Embryonic facial prominence (tissue), 1 donor: ENCODE data around the gene EME1.
"Not testable (repeated sequence)": the region's sequence is repeated elsewhere in the genome, so short reads cannot be mapped to it uniquely, and the experiment has no call there.

Experiments used
- DNase-seq: peaks from one replicate; pipeline ENCODE4 v3.0.0-alpha.2; 2016; ENCODE audit errors: extremely low spot score

EME1 gene, protein sequence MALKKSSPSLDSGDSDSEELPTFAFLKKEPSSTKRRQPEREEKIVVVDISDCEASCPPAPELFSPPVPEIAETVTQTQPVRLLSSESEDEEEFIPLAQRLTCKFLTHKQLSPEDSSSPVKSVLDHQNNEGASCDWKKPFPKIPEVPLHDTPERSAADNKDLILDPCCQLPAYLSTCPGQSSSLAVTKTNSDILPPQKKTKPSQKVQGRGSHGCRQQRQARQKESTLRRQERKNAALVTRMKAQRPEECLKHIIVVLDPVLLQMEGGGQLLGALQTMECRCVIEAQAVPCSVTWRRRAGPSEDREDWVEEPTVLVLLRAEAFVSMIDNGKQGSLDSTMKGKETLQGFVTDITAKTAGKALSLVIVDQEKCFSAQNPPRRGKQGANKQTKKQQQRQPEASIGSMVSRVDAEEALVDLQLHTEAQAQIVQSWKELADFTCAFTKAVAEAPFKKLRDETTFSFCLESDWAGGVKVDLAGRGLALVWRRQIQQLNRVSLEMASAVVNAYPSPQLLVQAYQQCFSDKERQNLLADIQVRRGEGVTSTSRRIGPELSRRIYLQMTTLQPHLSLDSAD

DNA sequence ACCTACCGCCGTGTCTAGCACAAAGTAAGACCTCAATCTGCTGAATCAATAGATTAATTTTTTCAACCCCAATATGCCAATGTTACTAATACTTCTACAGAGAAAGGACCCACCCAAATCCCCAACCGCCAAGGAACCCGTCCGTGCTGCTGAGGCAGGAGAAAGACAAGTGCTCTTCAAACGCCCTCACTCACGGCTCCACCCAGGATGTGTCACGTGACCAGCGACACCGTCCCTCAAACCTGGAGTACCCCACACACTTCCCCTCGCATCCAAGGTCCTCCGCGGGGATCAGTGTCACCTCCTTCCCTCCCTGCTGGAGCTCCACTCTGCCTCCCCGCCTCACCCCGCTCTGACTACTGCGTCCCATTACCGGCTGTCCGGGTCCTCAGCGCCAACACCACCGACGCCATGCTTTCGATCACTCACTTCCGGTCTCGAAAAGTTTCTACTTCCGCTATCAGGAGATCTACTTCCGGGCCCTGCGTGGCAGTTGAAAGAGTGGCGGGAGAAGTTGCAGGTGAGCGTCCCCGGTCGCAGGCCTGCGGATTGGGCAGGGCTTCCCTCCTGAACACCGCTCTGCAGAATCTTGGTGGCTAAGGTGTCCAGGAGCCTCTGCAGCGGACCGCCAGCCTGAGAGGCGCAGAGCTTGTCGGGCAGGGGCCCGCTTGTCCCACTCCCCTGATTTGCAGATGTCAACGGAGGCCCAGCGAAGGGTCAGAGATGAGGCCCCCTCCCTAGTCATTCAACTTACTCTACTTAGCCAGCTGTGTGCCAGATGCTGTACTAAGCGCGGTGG is at the start of gene EME1, which contains the start of gene MRPL27:
Gene EME1, plus strand, starts transcription at position 472 of the 799 bp plus-strand sequence. CDS start 1,980 bp downstream, outside the sequence.
Gene MRPL27, minus strand, starts transcription at position 427 of the 799 bp plus-strand sequence. Its CDS starts 14 bp downstream, at position 413.
- DNase-seq: peak; percentile 94

DNA sequence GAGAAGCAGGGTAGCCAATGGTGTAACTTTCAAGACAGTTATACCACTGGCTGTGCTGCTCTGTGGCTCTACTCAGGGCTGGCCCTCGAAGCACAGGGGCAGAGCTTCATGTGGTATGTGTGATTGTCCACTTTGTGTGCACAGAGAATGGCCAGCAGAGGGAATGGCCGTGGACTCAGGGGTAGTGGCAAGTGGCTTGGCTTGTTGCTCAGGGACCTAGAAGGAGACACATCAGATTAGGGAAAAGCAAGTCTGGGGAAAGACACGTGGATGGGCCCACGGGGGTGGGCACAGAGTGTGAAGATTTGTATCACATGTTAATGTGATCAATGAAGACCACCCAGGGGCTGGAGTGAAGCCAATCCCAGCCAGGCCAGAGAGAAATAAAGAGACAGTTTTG is 47.1 kb upstream of the EME1 start:
- DNase-seq: no peak

DNA sequence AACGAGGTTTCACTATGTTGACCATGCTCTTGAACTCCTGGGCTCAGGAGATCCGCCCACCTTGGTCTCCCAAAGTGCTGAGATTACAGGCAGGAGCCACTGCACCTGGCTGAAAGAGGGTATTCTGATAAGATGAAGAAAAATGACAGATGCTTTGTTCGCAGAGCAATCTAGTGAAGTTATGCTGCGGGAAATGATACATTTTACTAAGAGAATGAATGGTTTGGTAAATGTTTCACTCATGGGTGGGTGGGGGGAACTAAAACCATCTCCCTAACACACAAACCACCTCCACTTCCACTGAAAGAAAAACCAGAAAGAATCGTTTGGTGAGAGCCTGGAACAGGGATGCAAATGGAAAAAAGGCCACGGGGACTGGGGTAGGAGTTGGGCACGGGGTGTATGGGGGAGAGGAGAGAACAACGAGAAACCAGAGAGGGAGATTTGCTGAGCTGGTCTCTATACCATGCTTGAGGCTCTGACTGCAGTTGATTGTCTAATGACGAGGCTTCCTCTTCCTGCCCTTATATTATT is 46.1 kb upstream of the EME1 start:
- no peak for DNase-seq

DNA sequence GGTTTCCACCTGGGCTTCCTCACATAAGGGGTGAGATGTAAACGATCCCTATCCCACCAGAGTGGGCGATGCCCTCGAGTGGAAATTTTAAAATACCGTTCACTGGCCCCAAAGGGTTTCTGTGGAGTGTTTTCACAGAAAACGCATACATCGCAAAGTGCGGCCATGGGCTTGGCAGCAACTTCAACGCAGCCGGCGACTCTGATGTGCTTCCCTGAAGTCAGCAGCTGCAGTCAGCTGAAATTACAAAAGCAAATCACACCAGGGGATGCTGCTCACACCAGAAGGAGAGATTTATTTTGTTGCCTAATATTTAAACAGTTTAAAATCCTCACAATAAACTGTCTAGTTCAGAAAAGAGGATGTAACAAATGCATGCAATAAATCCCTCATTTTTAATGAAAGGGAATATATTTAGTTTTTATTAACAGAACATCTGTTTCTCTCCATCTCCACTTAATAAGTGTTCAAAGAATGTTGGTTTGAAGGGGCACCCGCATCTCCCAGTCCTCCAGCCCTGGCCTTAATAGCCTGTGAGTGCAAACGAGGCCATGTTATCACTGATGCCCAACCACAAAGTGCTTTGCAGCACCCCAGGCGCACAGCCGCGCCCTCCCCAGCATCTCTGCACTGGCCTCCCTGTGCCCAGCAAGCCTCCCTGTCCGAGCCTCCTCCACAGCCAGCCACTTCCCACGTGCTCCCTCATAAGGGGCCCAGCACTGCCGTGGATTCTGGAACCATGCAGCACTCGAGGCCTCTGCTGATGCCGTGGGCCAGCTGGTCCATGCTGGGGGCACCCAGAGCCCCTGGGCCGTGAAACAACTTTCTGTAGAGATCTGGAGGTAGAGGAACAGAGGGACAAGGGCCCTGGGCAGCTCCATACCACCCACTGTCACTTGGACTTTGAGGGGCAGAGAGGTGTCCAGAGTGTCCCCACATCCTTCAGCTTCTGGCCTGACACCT is 44.4 kb upstream of the EME1 start:
- no peak for DNase-seq

DNA sequence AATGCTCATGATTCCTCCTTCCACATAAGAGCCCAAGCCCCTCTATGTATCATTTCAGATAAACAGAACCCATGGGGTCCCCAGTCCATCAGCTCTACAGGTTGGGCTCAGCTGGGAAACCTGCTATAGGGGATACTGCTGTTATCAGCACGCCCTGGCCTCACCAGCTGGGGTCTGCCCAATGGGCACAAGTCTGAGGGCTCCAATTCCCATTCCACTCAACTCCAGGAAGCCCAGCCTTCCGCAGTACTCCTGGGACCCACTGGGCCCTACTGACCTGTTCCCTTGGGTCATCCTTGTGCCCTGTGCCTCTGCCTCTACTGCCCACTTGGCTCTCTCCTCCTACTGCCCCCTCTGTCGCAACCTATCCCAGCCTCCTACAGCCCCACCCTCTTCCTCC is 43.3 kb upstream of the EME1 start:
- no peak for DNase-seq

DNA sequence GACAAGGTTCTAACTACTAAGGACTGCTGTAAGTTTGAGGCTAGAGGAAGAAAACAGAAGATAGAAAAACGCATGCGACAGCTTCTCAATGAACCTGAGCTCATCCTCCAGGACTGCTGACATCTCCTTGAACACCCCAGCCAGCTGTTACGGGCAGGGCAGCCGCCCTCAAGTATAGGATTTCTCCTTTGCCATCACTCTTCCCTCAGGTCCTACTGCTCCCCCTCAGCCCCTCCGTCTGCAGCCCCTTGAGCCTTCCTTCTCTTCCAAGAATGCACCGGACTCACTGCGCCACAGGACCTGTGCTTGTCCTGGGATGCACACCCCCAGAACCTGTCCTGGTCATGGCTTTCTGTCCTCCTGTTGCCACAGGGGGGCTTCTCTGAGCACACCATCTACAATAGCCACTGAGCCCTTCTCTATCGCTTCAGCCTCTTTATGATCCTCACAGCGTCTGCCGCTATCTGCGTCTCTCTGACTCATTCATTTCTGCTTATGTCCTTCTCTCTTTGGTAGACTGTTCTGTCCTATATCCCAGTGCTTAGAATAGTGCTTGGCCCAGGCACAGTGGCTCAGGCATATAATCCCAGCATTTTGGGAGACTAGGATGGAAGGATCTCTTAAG is 42.8 kb upstream of the EME1 start:
- DNase-seq: no peak

DNA sequence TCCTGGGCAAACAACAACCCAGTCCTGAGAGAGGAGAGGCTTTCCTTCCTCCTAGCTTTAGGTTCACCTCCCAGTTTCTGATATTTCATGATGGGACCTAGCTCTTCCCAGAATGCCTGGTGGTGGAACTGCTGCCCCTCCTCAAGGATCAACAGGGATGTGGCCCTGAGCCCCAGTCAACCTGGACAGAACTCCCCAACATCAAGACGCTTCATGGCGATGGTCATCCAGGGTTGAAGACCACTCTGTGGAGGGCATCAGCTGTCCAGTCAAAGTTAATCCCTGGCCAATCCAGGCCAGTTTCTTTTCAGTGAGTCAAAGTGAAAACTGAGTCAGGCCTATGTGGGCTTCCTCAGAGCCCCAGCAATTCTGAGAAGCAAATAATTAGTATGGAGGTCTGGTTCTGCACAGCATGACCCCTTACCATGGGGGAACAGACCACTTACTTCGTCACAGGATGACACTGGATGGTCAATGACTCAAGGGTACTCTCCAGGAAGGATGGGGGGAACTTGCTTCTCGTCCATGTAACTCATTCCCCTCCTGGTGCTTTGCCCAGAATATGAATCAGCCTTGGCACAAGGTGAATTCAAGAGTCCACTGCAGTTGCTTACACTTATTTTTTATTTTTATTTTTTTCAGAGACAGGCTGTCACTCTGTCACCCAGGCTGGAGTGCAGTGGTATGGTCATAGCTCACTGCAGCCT is 41.8 kb upstream of the EME1 start:
- no peak for DNase-seq

DNA sequence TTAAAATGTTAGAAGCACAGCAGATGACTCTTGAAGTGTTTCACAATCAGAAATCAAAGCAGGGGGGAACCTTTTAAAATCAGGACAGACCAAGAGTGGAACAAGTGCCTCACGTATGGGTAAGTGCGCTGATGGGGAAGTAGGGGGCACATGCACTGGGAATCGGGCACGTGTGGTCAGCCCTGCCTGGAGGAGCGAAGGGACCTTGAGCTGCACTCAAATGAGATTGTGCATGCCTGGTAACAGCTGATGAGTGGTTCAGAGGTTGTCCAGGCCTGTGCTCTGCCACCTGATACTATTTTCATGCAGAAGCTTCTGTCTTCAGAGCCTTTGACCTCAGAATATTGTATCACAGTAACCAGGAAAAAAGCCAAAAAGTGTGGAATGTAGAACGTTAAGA is 40.8 kb upstream of the EME1 start:
- DNase-seq: no peak

DNA sequence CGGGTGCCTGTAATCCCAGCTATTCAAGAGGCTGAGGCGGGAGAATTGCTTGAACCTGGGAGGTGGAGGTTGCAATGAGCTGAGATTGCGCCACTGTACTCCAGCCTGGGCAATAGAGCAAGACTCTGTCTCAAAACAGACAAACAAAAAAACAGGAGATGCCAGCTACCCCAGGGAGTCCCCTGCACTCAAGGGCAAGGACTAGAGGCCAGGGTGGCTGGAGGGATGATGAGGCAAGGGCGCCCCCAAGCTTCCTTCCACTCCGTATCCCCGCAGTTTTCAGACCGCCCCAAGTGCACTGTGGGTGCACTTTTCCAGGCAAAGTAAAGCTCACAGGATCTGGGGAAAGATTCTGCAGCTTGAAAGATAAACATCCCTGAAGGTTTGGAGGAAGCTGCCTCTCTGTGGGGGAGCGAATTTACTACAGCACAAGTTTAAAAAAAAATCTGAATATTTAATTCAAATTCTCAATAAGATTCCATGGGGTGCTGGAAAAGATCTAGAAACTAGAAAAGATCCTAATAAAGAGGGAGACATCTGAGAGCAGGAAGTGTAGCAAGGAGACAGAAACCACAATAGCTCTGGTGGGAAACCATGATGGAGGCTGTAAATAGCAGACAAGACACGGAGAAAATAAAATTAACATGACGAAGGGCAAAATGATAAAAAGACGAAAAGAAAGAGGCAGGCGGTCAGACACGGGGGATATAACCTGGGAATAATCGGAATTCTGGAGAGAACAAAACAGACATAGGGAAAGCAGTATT is 39.6 kb upstream of the EME1 start:
- not testable (repeated sequence) for DNase-seq

DNA sequence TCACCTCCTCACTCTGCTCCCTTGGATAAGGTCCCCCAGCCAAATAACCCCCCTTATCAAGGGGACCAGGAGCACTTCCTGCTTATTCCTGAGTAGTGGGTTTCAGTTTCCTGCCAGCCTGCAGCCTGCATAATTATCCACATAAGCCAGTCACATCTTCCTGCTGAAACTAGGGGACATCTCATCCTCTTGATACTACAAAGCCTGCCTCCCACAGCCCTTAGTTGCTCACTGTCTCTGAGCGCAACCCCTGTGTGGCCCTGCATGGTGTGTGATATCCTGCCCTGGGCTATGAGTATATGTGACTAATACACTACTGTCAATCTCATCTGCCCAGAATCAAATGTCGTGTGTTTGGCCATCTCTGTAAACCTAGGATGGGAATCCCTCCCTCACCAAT is 35.1 kb upstream of the EME1 start:
- DNase-seq: no peak

DNA sequence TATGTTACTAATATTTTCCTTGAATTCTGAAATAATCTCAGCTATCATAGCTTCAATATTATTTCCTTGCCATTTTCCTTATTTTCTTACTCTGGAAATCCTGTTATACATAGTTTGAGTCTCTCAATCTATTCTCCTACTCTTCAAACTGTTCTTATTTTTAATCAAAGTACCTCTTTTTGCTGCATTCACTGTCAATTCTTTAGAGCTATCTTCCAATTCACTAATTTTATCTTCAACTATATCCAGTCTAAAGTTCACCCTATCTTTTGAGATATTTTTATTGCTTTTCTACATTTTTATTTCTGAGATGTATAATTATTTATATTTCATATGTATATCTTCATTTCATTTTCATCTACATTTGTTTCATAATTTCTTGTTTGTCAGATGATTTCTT is 34.4 kb upstream of the EME1 start:
- no peak for DNase-seq

DNA sequence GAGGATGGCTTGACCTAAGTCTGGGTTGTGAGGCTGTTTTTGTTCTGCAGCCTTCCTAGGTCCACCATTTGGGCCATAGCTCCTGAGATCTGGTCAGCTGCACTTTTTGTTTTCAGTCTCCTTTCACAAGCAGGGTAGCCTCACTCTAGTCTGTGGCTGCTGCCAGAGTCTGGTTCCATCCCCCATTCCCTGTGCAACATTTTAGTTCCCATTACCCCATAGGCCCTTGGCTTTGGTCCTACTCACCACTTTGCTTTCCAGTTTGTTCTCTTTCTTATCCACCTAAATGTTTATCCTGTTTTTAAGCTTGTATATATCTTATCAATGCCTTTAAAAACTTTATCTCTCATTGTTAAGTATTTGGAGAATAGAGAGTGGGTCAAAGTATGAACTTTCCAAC is 33.6 kb upstream of the EME1 start:
- DNase-seq: no peak

DNA sequence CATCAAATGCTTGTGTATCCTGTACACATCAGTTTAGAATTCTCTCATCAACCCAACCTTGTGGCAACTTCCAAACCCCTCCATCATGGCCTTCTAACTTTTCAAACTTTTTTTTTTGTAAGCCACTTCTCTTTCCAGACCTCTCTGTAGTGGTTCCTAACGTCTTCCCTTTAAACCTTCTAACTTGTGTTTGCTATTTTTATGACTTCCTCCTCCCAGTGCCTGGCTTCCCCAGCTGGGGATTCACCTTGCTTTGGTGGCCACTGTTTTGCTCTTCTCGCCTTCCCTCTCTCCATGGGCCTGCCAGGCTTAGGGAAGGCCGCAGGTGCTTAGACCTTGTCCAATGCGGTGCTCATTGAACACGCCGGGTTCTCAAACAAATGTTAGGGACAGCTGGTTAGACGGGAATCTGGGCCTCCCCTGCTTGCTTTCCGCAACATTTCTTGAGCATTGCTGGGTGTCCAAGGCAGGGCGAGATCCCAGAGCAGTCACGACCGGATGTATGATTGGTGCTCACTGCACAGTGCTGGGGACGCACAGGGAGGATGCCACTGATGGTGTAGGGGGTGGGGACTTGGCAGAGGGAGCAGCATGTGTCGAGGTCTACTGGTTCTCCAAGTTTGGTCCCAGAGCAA is 28.2 kb upstream of the EME1 start:
- no peak for DNase-seq

DNA sequence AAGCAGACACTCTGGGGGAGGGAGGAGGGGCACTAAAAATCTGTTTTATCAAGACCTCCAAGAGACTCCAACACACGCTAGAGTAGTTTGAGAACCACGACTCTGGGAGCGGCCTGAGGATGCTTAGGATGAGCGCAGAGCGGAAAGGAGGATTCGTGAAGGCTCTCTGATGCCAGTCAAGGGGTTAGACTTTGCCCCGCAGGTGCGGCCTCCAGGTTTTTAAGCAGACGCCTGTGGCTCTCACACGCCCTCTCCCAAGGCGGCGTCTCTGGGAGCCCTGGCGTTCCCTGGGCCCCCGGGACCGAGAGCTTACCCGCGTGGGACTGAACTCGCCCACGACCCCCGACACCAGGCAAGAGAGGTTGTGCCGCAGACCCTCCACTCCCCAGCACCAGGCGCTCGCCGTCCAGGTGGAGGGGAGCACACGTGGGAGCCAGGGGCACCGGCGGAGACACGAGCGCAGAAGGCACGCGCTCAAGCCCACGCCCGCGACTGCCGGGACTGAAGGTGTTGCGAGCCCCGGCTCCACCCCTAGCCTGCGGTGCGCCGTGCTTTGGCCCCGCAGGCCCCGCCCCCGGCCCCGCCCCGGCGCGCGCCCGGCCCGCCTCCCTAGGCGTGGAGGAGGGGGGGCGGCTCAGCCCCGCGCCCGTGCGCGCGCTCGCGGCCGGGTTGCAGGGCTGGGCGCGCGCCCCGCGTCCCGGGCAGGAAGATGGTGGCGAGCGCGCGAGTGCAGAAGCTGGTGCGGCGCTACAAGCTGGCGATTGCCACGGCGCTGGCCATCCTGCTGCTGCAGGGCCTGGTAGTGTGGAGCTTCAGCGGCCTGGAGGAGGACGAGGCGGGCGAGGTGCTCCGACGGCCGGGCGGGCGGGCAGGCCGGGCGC is 27.4 kb upstream of the EME1 start, which contains the start of gene XYLT2:
Gene XYLT2, plus strand, starts transcription at position 695 of the 881 bp plus-strand sequence. Its CDS starts 15 bp downstream, at position 710.
- DNase-seq: peak; percentile 58

DNA sequence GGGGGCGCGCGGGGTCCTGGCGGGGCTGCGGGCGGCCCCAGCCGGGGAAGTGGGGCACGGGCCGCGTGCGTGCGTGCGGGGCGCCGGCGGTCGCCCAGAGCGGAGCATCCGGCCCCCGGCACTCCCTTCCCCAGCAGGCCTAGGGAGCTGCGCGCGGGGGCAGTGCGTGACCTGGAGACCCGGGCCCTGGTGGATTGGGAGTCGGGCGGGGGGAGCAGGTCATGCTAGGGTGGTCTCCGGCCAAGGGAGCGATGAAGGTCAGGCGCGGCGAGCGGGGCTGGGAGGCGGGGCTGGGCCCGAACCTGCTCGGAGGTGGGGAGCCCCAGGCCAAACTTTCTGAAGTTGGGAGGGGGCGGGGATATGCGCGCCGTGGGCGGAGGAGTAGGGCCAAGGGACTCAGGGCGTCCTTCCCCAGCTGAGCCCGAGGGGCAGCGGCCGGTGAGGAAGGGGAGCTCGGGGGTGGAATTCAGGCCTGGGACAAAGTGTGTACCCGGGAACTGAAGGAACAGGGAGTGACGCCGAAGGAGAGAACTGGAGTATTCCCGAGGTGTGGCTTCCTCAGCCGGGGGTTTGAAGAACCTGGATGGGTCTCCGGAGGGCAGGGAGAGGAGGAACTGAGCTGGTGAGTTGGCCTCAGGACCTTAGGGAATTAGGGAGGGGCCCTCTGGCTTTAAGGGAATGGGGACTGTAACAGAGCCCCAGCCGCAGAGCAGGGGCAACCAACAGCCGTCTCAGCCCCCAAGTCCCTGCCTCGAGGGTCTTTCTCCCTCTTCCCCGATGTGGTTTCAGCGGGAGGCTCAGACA is 26.5 kb upstream of the EME1 start:
- DNase-seq: no peak

DNA sequence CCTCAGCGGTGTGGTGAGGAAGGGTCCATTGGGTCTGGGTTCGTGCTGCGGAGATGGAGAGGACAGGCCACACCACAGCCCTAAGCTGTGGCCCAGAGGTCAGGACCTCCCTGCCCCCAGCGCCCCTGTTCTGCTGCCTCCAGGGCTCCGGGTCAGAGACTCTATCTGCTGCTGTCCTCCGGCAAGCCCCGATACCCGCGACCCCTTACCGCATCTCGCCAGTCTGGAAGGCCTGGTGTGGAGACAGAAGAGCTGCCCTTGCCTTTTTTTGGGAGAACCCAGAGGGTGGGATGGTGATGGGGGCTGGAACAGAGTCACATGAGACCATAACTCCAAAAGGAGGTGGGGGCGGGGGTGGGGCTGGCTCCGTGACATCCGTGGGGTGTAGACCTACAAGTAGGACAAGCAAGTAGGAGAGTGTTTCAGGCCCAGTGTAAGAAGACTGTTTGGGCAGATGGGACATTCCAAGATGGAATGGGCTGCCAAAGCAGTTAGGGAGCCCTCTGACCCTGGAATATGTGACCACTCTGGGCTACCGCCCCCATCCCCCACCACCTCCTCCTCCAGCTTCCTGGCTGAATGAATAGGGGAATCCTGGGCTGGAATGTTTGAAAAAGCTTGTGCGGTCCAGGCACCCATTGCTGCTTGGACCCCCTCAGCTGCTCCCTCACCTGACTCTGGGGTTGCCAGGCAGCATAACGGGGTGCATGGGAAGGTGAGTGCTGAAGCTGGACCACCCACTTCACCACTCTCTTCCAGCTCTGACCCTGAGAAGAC is 25.7 kb upstream of the EME1 start:
- no peak for DNase-seq
